PC-3 (cell line): ENCODE data around the gene MICALL2. TPM values are rescaled to one million over a fixed set of nuclear protein-coding genes. Genes with fewer than 3 reads are reported as not detected.

Experiments used
- ATAC-seq: fragments of 200-7000 bp; cut with Tn5 transposase; 2 replicates; pipeline ENCODE4 v1.9.1; 2020; ENCODE audit warnings: mild to moderate bottlenecking, moderate library complexity
- BruUV-seq: library from RNA; stranded (reverse); fragments of 400-500 nt; replicated peaks from 2 replicates; lab custom pipeline; 2021; lab: Mats Ljungman, UMichigan
- CTCF ChIA-PET: fragments of 300-600 bp; sonication (Branson Sonifier 250); formaldehyde crosslinking; loops from one replicate; lab custom pipeline; 2022; ENCODE audit warnings: antibody characterized with exemption; lab: Charles Lee
- POLR2A ChIA-PET: fragments of 300-600 bp; sonication (Branson Sonifier 250); formaldehyde crosslinking; loops from one replicate; lab custom pipeline; 2022; ENCODE audit warnings: antibody characterized with exemption; ENCODE audit not compliant: unreplicated experiment; lab: Charles Lee
- DNase-seq: peaks from one replicate; pipeline ENCODE4 v3.0.0-alpha.2; 2015
- H2AFZ ChIP-seq: fragments of 300-600 bp; sonication (generic); 2 replicates; pipeline ENCODE4 v1.6.0; 2016; ENCODE audit warnings: antibody characterized with exemption, low read length
- H3F3A ChIP-seq: fragments of 300-600 bp; sonication (generic); one replicate; pipeline ENCODE4 v1.6.0; 2017; ENCODE audit warnings: antibody characterized with exemption, low read length, control low read depth, mild to moderate bottlenecking; ENCODE audit not compliant: unreplicated experiment
- H3K27ac ChIP-seq: fragments of 300-600 bp; sonication (generic); 2 replicates; pipeline ENCODE4 v1.5.1; 2016; ENCODE audit warnings: mild to moderate bottlenecking, low read length
- H3K27me3 ChIP-seq: fragments of 300-600 bp; sonication (generic); 2 replicates; pipeline ENCODE4 v1.6.1; 2016; ENCODE audit warnings: low read length, mixed read lengths
- H3K36me3 ChIP-seq: fragments of 300-600 bp; sonication (generic); 2 replicates; pipeline ENCODE4 v1.6.1; 2016; ENCODE audit warnings: low read depth, mixed run types, low read length, mixed read lengths
- H3K4me1 ChIP-seq: fragments of 300-600 bp; sonication (generic); 2 replicates; pipeline ENCODE4 v1.5.1; 2016; ENCODE audit warnings: low read length; ENCODE audit not compliant: insufficient read depth
- H3K4me2 ChIP-seq: fragments of 300-600 bp; sonication (generic); 2 replicates; pipeline ENCODE4 v1.6.0; 2016; ENCODE audit warnings: low read length
- H3K4me3 ChIP-seq: fragments of 300-600 bp; sonication (generic); 2 replicates; pipeline ENCODE4 v1.5.1; 2016; ENCODE audit warnings: mild to moderate bottlenecking, low read length, mixed read lengths
- H3K79me2 ChIP-seq: fragments of 300-600 bp; sonication (generic); 2 replicates; pipeline ENCODE4 v1.6.1; 2017; ENCODE audit warnings: low read length, mixed read lengths
- H3K9ac ChIP-seq: fragments of 300-600 bp; sonication (generic); 2 replicates; pipeline ENCODE4 v1.6.0; 2016; ENCODE audit warnings: mild to moderate bottlenecking, low read length
- H3K9me2 ChIP-seq: fragments of 300-600 bp; sonication (generic); replicated peaks from 2 replicates; pipeline ENCODE4 v1.6.1; 2016; ENCODE audit warnings: mixed run types, low read length, mixed read lengths
- H3K9me3 ChIP-seq: fragments of 300-600 bp; sonication (generic); 2 replicates; pipeline ENCODE4 v1.6.1; 2016; ENCODE audit warnings: low read length, mixed read lengths
- H4K20me1 ChIP-seq: fragments of 300-600 bp; sonication (generic); 2 replicates; pipeline ENCODE4 v1.6.1; 2016; ENCODE audit warnings: low read length, mixed read lengths
- EZH2 ChIP-seq: fragments of 300-600 bp; sonication (generic); IDR thresholded peaks from one replicate; pipeline ENCODE4 v1.6.1; 2017; ENCODE audit warnings: antibody characterized with exemption, mild to moderate bottlenecking, low read length; ENCODE audit not compliant: unreplicated experiment
- EZH2phosphoT487 ChIP-seq: fragments of 300-600 bp; sonication (generic); IDR thresholded peaks from 2 replicates; pipeline ENCODE4 v1.6.1; 2018; ENCODE audit warnings: mild to moderate bottlenecking, antibody characterized with exemption, low read length, borderline replicate concordance
- intact Hi-C: fragments of 100-400 bp; cut with micrococcal nuclease; formaldehyde crosslinking; loops from 2 replicates; pipeline ENCODE4 v1.9.0; 2023
- total RNA-seq: library from RNA; depleted of rRNA; stranded (reverse); fragments of >200 nt; gene quantifications from 2 replicates; pipeline ENCODE4 v1.2.3, GENCODE V29; 2014
- TF ChIP-seq, protein P1 (sequence below): fragments of 300-600 bp; sonication (generic); conservative IDR thresholded peaks from 2 replicates; pipeline ENCODE4 v1.5.1; 2017; ENCODE audit warnings: antibody characterized with exemption, low read depth, mild to moderate bottlenecking, low read length

MICALL2 gene
- total RNA-seq, 1 experiment from 2014 or later: 52.8 TPM

DNA sequence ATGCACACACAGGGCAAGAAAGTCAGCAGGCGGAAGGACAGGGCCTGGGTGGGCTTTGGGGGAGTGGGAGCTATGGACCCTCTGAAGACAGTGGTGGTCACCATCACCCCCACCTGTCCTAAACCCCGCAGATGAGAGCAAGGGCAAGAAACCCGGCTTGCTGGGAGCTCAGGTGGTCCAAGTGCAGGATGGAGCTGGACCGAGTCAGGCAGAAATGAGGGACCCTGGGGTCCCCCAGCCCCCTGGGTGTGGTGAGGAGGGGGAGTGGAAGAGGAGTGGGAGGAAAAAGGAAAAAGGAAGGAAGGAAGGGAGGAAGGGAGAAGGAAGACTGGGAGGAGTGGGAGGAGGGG is 54.8 kb downstream of the MICALL2 start:
- no peak overlapping the region for H3K9ac ChIP-seq
- CTCF ChIA-PET: no interaction called here
- no peak overlapping the region for H3K27ac ChIP-seq
- no peak overlapping the region for H3K4me3 ChIP-seq
- H3F3A ChIP-seq: no peaks in the 10 kb centered on the region
- no TSS peak for BruUV-seq
- no peaks in the 10 kb centered on the region for H3K9me2 ChIP-seq
- H3K36me3 ChIP-seq: no peaks in the 10 kb centered on the region
- DNase-seq (no peak), ATAC-seq (no peak)
- H3K9me3 ChIP-seq: no peaks in the 10 kb centered on the region
- no peak overlapping the region for H2AFZ ChIP-seq
- no peaks in the 10 kb centered on the region for H3K79me2 ChIP-seq
- H3K4me2 ChIP-seq: peak overlapping the region; percentile 34; the same call in 1 of the 2 replicates
- POLR2A ChIA-PET: no interaction called here
- peaks cover 40% of the 10 kb centered on the region for H3K27me3 ChIP-seq
- TF ChIP-seq, protein P1, sequence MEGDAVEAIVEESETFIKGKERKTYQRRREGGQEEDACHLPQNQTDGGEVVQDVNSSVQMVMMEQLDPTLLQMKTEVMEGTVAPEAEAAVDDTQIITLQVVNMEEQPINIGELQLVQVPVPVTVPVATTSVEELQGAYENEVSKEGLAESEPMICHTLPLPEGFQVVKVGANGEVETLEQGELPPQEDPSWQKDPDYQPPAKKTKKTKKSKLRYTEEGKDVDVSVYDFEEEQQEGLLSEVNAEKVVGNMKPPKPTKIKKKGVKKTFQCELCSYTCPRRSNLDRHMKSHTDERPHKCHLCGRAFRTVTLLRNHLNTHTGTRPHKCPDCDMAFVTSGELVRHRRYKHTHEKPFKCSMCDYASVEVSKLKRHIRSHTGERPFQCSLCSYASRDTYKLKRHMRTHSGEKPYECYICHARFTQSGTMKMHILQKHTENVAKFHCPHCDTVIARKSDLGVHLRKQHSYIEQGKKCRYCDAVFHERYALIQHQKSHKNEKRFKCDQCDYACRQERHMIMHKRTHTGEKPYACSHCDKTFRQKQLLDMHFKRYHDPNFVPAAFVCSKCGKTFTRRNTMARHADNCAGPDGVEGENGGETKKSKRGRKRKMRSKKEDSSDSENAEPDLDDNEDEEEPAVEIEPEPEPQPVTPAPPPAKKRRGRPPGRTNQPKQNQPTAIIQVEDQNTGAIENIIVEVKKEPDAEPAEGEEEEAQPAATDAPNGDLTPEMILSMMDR: no peak
- no peak for TF ChIP-seq EZH2phosphoT487
- TF ChIP-seq EZH2: no peak
- no peaks in the 10 kb centered on the region for H4K20me1 ChIP-seq
- intact Hi-C loops: no loop called here
- no peaks in the 10 kb centered on the region for H3K4me1 ChIP-seq

DNA sequence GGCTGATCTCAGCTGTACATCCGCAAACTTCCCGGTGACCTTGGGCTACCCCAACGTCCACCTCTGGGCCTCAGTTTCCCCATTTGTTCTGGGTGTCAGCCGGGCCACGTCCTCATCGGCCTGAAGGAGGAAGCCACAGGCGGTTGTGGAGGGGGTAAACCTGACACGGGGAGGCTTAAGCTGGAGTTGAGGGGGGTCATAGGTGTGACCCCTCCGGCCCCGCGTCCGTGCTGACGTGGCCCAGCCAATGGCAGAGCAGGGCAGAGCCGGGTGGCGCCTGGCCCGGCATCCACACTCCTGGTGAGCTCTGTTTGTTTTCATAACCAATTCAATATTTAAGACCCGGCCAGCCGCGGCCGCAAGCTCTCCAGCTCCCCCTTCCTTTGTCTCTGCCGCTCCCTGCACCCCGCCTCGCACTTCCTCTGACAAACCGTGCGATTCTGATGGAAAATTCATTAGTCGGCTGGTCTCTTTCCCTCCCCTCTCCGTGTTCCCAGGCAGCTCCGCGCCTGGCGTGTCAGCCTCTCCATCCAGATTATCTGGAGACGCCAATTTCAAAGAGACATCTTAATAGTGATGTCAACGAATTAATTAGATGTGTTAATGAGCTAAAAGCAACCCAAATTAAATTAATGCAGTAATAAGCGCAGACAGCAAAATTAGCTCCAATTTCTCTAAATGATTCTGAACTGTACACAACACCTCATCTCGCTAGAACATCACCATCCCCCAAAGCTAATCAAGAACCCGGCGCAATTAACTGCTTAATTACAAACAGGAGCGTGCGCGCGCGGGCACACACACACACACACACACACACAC is 55.4 kb downstream of the MICALL2 start:
- Histone ChIP-seq H3K4me1 (no peaks in the 10 kb centered on the region), H3K79me2 (no peaks in the 10 kb centered on the region), H3K9me2 (no peaks in the 10 kb centered on the region), H2AFZ (no peak overlapping the region), H4K20me1 (no peaks in the 10 kb centered on the region), H3F3A (no peaks in the 10 kb centered on the region), H3K36me3 (no peaks in the 10 kb centered on the region), H3K27me3 (peaks cover 40% of the 10 kb centered on the region), H3K9me3 (no peaks in the 10 kb centered on the region), H3K4me3 (no peak overlapping the region), H3K9ac (no peak overlapping the region), H3K4me2 (peak overlapping the region; percentile 34), H3K27ac (no peak overlapping the region)
- ChIA-PET POLR2A (no interaction called here), CTCF (interaction anchor here (0.5 to 0.6 kb wide), 3 partner anchors 32 to 135 kb away, joined by 3 to 4 read pairs (median 3); no protein-coding TSS in a partner anchor)
- DNase-seq (peak; percentile 20), ATAC-seq (peak; percentile 71)
- intact Hi-C loops: no loop called here
- BruUV-seq: no TSS peak
- 0 out of 2 replicates have a peak, but pooled peaks have one; percentile 27 for TF ChIP-seq EZH2phosphoT487
- TF ChIP-seq, protein P1: no peak
- TF ChIP-seq EZH2: no peak
